HG03095 (cell line): ENCODE results near the gene TNC.

Source experiments
- ATAC-seq: cut with Tn5 transposase; IDR thresholded peaks from one replicate; pipeline ENCODE4 v1.9.1; 2021; ENCODE audit warnings: moderate library complexity; ENCODE audit not compliant: unreplicated experiment

TNC gene

DNA sequence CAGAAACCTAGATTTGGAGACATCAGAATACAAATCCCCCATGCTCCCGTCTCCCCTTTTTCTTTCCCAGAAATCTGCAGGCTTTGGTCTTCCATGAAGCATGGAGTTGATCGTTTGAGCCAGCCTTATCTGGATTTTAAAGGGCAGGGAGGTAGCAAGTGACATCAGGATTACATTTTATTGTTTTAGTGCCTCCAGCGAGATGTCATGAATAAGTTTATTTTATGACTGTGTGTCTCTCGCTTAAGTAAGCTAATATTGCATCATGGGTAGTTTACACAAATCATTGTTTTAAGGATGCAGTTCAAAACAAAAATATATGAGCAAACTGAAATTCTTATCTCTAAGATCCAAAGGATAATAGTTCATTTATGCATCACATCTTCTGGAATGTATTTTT, 136.9 kb downstream of the TNC start:
- ATAC-seq: no peak

- no peak for ATAC-seq
Observed at GRCh38 chr9:114973216-114973615, 144.7 kb downstream of the TNC start.

DNA sequence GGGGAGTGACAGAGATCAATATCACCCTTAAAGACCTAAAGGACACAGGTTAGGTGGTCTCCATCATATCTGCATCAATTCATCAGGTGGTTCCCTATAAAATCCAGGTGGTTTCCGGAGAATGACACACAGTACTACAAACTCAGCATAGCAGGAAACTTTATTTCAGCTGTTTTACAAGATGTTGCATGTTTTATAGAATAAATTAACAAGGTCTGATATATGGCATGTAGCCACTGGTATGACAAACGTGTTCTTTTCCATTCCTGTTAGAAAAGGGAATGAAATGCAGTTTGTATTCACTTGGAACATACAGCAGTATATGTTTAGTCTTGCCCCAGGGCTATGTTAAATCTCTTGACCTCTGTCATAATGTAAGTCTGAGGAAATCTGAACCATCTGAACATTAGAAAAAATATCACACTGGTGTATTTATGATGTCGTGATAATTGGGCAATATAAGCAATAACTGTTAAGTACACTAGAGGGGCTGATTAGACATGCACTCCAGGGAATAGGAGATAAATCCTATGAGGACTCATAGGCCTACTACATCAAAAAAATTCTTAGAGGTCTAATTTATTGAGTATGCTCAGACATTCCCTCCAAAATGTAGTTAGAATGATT, 145.3 kb downstream of the TNC start:
- no peak for ATAC-seq
